ENCODE measurements around the gene PPFIA2. TPM values are rescaled to one million over a fixed set of nuclear protein-coding genes. Genes with fewer than 3 reads are reported as not detected.

PPFIA2 gene
- total RNA-seq, 1 donor from 2014 or later: not detected

- TF ChIP-seq CTCF (IDR thresholded peaks at IDR 0.05; ENCODE audit: unreplicated experiment): no peak
- Mint-ChIP-seq H3K27me3 (ENCODE audit: unreplicated experiment) (no peaks in the 10 kb centered on the region), H3K27ac (ENCODE audit: unreplicated experiment) (no peak overlapping the region), H3K36me3 (ENCODE audit: low read depth, unreplicated experiment) (no peaks in the 10 kb centered on the region), H3K4me3 (ENCODE audit: unreplicated experiment) (no peak overlapping the region), H3K9me3 (ENCODE audit: unreplicated experiment) (no peaks in the 10 kb centered on the region), H3K4me1 (ENCODE audit: unreplicated experiment) (no peaks in the 10 kb centered on the region)
- no peak for DNase-seq (ENCODE audit: low spot score)
Observed at GRCh38 chr12:81502912-81503695, 256.0 kb downstream of the PPFIA2 start.

- Mint-ChIP-seq H3K27me3 (ENCODE audit: unreplicated experiment) (no peaks in the 10 kb centered on the region), H3K4me1 (ENCODE audit: unreplicated experiment) (no peaks in the 10 kb centered on the region), H3K4me3 (ENCODE audit: unreplicated experiment) (no peak overlapping the region), H3K36me3 (ENCODE audit: low read depth, unreplicated experiment) (no peaks in the 10 kb centered on the region), H3K27ac (ENCODE audit: unreplicated experiment) (no peak overlapping the region), H3K9me3 (ENCODE audit: unreplicated experiment) (no peaks in the 10 kb centered on the region)
- TF ChIP-seq CTCF (IDR thresholded peaks at IDR 0.05; ENCODE audit: unreplicated experiment): no peak
- no peak for DNase-seq (ENCODE audit: low spot score)
Observed at GRCh38 chr12:81500788-81501187, 258.4 kb downstream of the PPFIA2 start.

- DNase-seq (ENCODE audit: low spot score): no peak
- Mint-ChIP-seq H3K27me3 (ENCODE audit: unreplicated experiment) (no peaks in the 10 kb centered on the region), H3K4me1 (ENCODE audit: unreplicated experiment) (no peaks in the 10 kb centered on the region), H3K4me3 (ENCODE audit: unreplicated experiment) (no peak overlapping the region), H3K27ac (ENCODE audit: unreplicated experiment) (no peak overlapping the region), H3K9me3 (ENCODE audit: unreplicated experiment) (no peaks in the 10 kb centered on the region), H3K36me3 (ENCODE audit: low read depth, unreplicated experiment) (no peaks in the 10 kb centered on the region)
- no peak for TF ChIP-seq CTCF (IDR thresholded peaks at IDR 0.05; ENCODE audit: unreplicated experiment)
Observed at GRCh38 chr12:81499809-81500208, 259.3 kb downstream of the PPFIA2 start.

GRCh38 chr12:81492131-81492720 is 266.9 kb downstream of the PPFIA2 start:
- H3K36me3 Mint-ChIP-seq (ENCODE audit: low read depth, unreplicated experiment): no peaks in the 10 kb centered on the region
- DNase-seq (ENCODE audit: low spot score): no peak
- TF ChIP-seq CTCF (IDR thresholded peaks at IDR 0.05; ENCODE audit: unreplicated experiment): no peak

GRCh38 chr12:81472934-81473333 is 286.2 kb downstream of the PPFIA2 start:
- Mint-ChIP-seq H3K27ac (ENCODE audit: unreplicated experiment) (no peak overlapping the region), H3K36me3 (ENCODE audit: low read depth, unreplicated experiment) (no peaks in the 10 kb centered on the region), H3K4me1 (ENCODE audit: unreplicated experiment) (no peaks in the 10 kb centered on the region), H3K27me3 (ENCODE audit: unreplicated experiment) (no peaks in the 10 kb centered on the region), H3K9me3 (ENCODE audit: unreplicated experiment) (no peaks in the 10 kb centered on the region), H3K4me3 (ENCODE audit: unreplicated experiment) (no peak overlapping the region)
- DNase-seq (ENCODE audit: low spot score): no peak
- TF ChIP-seq CTCF (IDR thresholded peaks at IDR 0.05; ENCODE audit: unreplicated experiment): no peak

More at GRCh38 chr12:81492131-81492720, 266.9 kb downstream of the PPFIA2 start:
- H3K27ac Mint-ChIP-seq (ENCODE audit: unreplicated experiment): no peak overlapping the region
- no peaks in the 10 kb centered on the region for H3K9me3 Mint-ChIP-seq (ENCODE audit: unreplicated experiment)
- H3K27me3 Mint-ChIP-seq (ENCODE audit: unreplicated experiment): no peaks in the 10 kb centered on the region
- no peaks in the 10 kb centered on the region for H3K4me1 Mint-ChIP-seq (ENCODE audit: unreplicated experiment)
- H3K4me3 Mint-ChIP-seq (ENCODE audit: unreplicated experiment): no peak overlapping the region

All from endothelial cell (in vitro differentiated cells).